Stimulated activated CD8-positive, alpha-beta memory T cell treated with anti-CD3 and anti-CD28 coated beads, Interleukin-15, amount 100 ng/mL, for 24 hours (primary cell): ENCODE data around the gene PIK3CG.
"Not testable (repeated sequence)": the region's sequence is repeated elsewhere in the genome, so short reads cannot be mapped to it uniquely, and the experiment has no call there.

Source experiments
- DNase-seq: peaks from one replicate; pipeline ENCODE4 v3.0.0-alpha.2; 2020; ENCODE audit warnings: low read depth

PIK3CG gene

GRCh38 chr7:106887421-106887820 lies 22.3 kb downstream of the PIK3CG start:
- no peak for DNase-seq

GRCh38 chr7:106888204-106888603 lies 23.1 kb downstream of the PIK3CG start:
- DNase-seq: no peak

GRCh38 chr7:106890952-106891351 lies 25.9 kb downstream of the PIK3CG start:
- DNase-seq: no peak

GRCh38 chr7:106891548-106892410 lies 26.7 kb downstream of the PIK3CG start:
- DNase-seq: no peak

- no peak for DNase-seq
These were observed 28.5 kb downstream of the PIK3CG start for GRCh38 chr7:106893591-106893990.

- no peak for DNase-seq
These were observed 30.3 kb downstream of the PIK3CG start for GRCh38 chr7:106895246-106895864.

GRCh38 chr7:106896231-106896630 lies 31.1 kb downstream of the PIK3CG start:
- DNase-seq: no peak

GRCh38 chr7:106897553-106897952 lies 32.5 kb downstream of the PIK3CG start:
- DNase-seq: not testable (repeated sequence)

GRCh38 chr7:106898967-106899366 lies 33.9 kb downstream of the PIK3CG start:
- not testable (repeated sequence) for DNase-seq

GRCh38 chr7:106901828-106902441 lies 36.9 kb downstream of the PIK3CG start:
- no peak for DNase-seq

- no peak for DNase-seq
These were observed 40.7 kb downstream of the PIK3CG start for GRCh38 chr7:106905734-106906133.

- DNase-seq: no peak
These were observed 46.9 kb downstream of the PIK3CG start for GRCh38 chr7:106911959-106912358.

- no peak for DNase-seq
These were observed 49.0 kb downstream of the PIK3CG start for GRCh38 chr7:106914018-106914607.

- no peak for DNase-seq
These were observed 50.3 kb downstream of the PIK3CG start for GRCh38 chr7:106915407-106915806.

- DNase-seq: no peak
These were observed 50.8 kb downstream of the PIK3CG start for GRCh38 chr7:106915873-106916272.

GRCh38 chr7:106916679-106917078 lies 51.6 kb downstream of the PIK3CG start:
- DNase-seq: no peak

- DNase-seq: no peak
These were observed 53.9 kb downstream of the PIK3CG start for GRCh38 chr7:106918991-106919390.

GRCh38 chr7:106924468-106924867 lies 59.4 kb downstream of the PIK3CG start:
- not testable (repeated sequence) for DNase-seq

- no peak for DNase-seq
These were observed 61.8 kb downstream of the PIK3CG start for GRCh38 chr7:106926892-106927291.

GRCh38 chr7:106927536-106927935 lies 62.5 kb downstream of the PIK3CG start:
- DNase-seq: no peak

GRCh38 chr7:106929616-106930015 lies 64.5 kb downstream of the PIK3CG start:
- not testable (repeated sequence) for DNase-seq

GRCh38 chr7:106936236-106936635 lies 71.2 kb downstream of the PIK3CG start:
- DNase-seq: no peak

- not testable (repeated sequence) for DNase-seq
These were observed 73.0 kb downstream of the PIK3CG start for GRCh38 chr7:106938122-106938521.
